Activated CD4-positive, CD25-positive, alpha-beta regulatory T cell treated with anti-CD3 and anti-CD28 coated beads, Interleukin-2, amount 50 U/mL, for 72 hours (primary cell): ENCODE measurements around the gene GRIN2A.

Experiments used
- DNase-seq: peaks from one replicate; pipeline ENCODE4 v3.0.0; 2021

Gene GRIN2A

DNA sequence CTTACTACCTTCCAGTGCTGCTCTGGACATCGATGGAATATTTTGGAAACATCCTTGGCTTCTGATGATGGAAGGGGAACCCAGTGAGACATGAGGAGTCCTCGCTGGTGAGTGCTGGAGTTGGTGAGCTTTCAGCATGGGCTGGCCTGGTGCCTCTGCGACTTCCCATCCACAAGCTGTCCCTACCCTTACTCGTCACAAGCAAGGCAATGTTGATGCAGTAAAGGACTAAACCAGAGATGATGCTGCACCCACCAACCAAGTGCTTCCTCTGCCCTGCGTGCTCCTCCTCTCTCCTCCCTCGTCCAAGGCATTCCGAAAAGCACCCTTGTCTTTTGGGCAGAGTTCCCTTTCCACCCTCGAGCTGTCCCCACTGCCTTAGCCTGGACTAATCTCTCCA is 154.7 kb downstream of the GRIN2A start:
- DNase-seq: no peak

GRCh38 chr16:10026593-10026992 is 155.6 kb downstream of the GRIN2A start:
- DNase-seq: no peak

DNA sequence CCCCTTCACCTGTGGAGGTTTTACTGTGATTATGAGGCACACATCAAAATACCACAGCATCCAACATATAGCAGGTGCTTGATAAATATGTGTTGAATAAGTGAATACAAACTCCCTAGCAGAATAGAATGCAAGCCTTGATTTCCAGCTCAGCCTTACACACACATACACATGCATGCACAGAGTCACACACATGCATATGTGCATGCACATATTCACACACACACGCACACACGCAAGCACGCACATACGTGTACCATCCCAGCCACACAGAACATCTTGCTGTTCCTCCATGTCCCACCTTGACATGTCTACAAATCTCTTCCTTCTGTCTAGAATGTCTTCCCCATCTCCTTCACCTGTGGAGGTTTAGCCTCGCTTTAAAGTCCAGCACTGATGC is 160.1 kb downstream of the GRIN2A start:
- DNase-seq: no peak

- DNase-seq: no peak
Observed at GRCh38 chr16:10020866-10021265, 161.4 kb downstream of the GRIN2A start.

DNA sequence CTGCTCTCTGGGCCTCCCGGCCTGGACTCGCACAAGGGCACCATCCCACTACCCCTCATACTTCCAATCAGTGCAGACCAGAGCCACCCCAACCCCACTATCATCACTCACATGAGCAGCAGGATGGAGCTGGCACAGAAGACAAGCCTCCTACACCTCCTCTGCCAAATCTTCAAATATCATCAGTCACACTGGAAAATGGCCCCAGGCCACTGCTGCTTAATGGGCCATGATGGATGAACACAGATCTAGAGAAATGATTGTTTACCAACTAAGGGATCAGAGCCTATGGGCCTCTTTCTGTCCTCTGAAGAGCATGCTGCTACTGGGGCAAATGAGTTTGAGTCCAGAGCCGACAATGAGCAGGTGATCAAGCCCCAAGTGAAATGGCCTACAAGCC is 165.5 kb downstream of the GRIN2A start:
- no peak for DNase-seq

GRCh38 chr16:10015397-10015796 is 166.8 kb downstream of the GRIN2A start:
- DNase-seq: no peak

- DNase-seq: no peak
Observed at GRCh38 chr16:10013774-10014173, 168.5 kb downstream of the GRIN2A start.

DNA sequence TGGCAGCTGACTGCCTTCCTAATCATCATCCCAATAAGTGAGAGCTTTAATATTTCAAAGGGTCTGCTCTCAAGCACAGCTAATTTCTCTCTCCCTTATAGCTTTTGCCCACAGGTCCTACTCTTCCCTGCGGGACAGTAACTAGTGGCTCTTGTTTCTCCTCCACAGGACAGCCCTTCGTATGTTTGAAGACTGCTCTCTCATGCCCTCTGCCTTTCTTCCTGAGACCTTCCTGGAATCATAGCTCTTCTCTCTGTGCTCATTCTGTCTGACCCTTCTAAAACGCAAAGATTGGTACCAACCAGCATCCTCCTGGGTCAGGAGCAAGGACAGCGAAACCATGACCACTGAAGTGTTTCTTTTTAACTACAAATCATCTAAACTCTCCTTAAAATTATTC is 168.9 kb downstream of the GRIN2A start:
- no peak for DNase-seq

DNA sequence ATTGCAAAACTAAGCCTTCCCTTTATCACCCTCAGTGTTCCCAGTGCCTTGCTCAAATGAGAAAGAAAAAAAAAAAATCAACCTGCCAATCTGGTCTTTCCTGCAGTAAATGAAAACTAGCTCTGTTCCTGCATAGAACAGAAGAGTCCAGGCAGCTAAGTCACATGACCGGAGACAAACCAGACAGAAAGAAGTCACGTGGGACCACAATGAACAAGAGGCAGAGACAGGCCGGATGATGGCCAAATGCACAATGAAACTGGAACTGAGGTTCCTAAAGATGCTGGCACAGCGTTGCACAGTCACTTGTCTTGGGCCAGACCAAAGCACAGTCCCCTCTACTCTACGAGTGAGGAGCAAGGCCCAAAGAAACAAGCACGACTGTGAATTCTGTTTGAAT is 172.5 kb downstream of the GRIN2A start:
- DNase-seq: no peak

- DNase-seq: no peak
Observed at GRCh38 chr16:10003486-10003885, 178.7 kb downstream of the GRIN2A start.

GRCh38 chr16:10001258-10001775 is 180.9 kb downstream of the GRIN2A start:
- DNase-seq: no peak

GRCh38 chr16:9996221-9996620 is 186.0 kb downstream of the GRIN2A start:
- DNase-seq: no peak

DNA sequence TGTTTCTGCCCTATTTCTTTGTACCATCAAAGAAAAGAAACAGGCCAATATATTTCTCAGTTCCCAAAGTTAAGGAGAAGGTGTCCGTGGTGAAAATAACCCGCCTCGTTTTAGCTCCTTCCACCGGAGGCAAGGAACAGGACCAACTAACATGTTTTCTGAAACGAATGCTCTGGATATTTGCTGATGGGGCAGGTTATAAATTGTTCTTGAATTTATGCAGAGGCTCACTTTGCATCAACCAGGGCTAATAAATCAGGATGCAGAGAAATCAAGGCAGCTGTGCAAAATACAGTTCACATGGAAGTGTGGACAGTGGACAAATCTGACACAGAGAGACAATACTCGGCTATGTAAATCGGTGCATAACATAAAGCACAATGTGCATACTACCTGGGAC is 189.8 kb downstream of the GRIN2A start:
- DNase-seq: no peak

- no peak for DNase-seq
Observed at GRCh38 chr16:9980981-9981380, 201.2 kb downstream of the GRIN2A start.

DNA sequence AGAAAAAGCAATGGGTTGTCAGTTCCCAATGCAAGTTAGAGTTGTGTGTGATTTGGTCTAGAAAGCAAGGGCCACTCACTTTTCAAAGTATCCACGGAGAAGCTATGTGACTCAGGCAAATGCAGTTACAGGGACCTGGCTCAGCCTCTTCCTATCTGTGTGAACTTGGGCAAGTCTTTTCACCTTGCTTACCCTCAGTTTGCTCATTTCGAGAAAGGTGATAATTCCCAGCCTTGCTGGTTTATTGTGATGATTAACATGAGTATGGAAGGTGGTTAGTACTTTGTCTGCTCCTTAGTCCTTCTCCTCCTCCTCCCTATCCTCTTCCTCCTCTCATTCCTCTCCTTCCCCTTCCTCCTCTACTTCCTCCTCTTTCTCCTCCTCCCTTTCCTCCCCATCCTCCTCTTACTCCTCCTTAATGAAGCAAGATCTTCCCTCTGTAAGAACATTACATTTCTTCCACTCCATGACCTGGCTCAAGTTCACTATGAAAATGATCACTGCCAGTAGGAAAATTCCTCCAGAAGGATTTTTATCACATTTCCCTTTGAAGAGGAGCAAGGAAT is 204.0 kb downstream of the GRIN2A start:
- DNase-seq: no peak

- DNase-seq: no peak
Observed at GRCh38 chr16:9977333-9977897, 204.8 kb downstream of the GRIN2A start.

- no peak for DNase-seq
Observed at GRCh38 chr16:9976601-9977000, 205.6 kb downstream of the GRIN2A start.

DNA sequence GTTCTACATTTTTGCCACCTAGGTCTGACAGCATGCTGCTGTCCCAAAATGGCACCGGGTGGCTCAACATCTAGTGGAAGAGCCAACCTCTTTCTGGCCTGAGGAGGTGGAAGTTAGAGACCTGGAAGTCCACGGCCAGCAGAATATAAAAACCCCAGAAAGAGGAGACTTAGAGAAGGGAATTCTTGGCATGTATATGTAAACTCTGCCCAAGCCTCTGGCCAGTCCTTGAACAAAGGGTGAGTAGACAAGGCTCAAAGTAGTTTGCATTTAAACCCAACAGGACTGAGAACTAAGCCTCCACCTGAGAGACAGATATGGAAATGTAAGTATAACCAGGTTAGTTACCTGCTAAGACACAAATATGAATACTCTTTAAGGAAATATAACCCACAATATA is 210.3 kb downstream of the GRIN2A start:
- no peak for DNase-seq

GRCh38 chr16:9970796-9971195 is 211.4 kb downstream of the GRIN2A start:
- DNase-seq: no peak

- no peak for DNase-seq
Observed at GRCh38 chr16:9970244-9970643, 212.0 kb downstream of the GRIN2A start.

GRCh38 chr16:9969580-9969979 is 212.6 kb downstream of the GRIN2A start:
- no peak for DNase-seq

DNA sequence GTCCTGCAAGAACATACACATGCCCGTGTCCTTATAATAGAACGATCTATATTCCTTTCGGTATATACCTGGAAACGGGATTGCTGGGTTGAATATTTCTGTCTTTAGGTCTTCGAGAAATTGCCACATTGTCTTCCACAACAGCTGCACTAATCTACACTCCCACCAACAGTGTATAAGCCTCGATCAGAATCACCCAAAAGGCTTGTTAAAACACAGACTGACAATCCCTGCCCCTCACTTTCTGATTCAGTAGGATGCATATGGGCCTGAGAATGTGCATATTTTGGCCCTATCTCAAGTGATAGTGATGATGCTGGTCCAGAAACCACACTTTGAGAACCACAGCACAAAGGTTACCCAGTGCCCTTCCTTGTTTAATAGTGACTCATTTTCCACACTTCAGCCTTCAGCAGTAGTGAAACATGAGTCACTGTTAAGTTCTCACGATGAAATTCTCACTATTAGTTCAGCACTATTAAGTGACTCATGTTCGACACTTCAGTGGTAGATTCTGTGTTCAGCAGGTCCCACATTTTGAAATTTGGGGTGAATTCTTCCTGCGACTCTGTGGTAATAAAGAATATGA is 215.6 kb downstream of the GRIN2A start:
- DNase-seq: no peak

DNA sequence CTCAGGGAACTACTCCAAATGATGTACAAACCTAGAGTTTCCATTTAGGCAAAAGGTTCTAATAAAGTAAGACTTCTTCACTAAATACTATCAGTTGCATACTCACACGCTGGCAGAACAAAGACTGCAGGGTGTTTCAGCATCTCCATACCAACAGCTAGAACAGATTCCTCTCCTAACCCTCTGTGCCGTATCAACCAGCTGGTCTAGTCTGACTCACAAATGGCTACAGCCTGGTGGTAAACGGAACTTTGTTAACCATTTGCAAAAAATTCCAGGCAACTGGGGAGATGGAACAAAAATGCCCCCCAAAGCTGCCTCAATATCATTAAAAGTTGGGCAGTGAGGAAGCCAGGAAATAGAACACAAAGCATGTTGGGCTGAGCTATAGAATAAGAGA is 217.1 kb downstream of the GRIN2A start:
- DNase-seq: no peak

- no peak for DNase-seq
Observed at GRCh38 chr16:9964426-9964825, 217.8 kb downstream of the GRIN2A start.

- no peak for DNase-seq
Observed at GRCh38 chr16:9957433-9957832, 224.8 kb downstream of the GRIN2A start.
